Neural cell (in vitro differentiated cells): ENCODE measurements around the gene UNC5A.

Source experiments
- CTCF ChIP-seq: fragments of 450-650 bp; IDR thresholded peaks from 2 replicates; pipeline ENCODE4 v1.5.1; 2014; ENCODE audit warnings: antibody characterized with exemption, mild to moderate bottlenecking, moderate library complexity; ENCODE audit not compliant: poor library complexity, severe bottlenecking
- EZH2 ChIP-seq: fragments of 200-600, 300-800 bp; shearing (Covaris generic), sonication (generic); IDR thresholded peaks from 2 replicates; pipeline ENCODE4 v1.6.1; 2014; ENCODE audit warnings: antibody characterized with exemption, low read length, borderline replicate concordance, mild to moderate bottlenecking; ENCODE audit not compliant: insufficient read depth, poor library complexity, severe bottlenecking
- TF ChIP-seq, protein P1 (sequence below): IDR thresholded peaks from 2 replicates; pipeline ENCODE4 v1.6.1; 2012; ENCODE audit warnings: borderline replicate concordance

DNA sequence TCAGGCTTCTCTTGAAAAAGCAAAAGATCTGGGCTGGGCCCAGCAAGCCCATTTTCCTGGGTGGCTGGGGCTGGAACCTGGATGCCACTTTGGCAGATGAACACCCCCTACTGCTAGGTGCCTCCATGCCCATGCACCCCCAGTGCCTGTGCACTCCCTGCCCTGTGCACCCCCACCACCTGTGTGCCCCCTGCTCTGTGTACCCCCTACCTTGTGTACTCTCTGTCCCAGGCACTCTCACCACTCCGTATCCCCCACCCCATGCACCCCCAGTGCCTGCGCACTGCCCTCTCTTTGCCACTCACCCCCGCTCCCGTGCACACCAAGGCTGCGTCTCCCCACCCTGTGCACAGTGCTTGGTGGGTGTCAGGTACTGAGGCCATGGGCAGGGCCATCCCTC lies 14.2 kb downstream of the UNC5A start:
- TF ChIP-seq CTCF (no peak), EZH2 (no peak)
- TF ChIP-seq, protein P1, sequence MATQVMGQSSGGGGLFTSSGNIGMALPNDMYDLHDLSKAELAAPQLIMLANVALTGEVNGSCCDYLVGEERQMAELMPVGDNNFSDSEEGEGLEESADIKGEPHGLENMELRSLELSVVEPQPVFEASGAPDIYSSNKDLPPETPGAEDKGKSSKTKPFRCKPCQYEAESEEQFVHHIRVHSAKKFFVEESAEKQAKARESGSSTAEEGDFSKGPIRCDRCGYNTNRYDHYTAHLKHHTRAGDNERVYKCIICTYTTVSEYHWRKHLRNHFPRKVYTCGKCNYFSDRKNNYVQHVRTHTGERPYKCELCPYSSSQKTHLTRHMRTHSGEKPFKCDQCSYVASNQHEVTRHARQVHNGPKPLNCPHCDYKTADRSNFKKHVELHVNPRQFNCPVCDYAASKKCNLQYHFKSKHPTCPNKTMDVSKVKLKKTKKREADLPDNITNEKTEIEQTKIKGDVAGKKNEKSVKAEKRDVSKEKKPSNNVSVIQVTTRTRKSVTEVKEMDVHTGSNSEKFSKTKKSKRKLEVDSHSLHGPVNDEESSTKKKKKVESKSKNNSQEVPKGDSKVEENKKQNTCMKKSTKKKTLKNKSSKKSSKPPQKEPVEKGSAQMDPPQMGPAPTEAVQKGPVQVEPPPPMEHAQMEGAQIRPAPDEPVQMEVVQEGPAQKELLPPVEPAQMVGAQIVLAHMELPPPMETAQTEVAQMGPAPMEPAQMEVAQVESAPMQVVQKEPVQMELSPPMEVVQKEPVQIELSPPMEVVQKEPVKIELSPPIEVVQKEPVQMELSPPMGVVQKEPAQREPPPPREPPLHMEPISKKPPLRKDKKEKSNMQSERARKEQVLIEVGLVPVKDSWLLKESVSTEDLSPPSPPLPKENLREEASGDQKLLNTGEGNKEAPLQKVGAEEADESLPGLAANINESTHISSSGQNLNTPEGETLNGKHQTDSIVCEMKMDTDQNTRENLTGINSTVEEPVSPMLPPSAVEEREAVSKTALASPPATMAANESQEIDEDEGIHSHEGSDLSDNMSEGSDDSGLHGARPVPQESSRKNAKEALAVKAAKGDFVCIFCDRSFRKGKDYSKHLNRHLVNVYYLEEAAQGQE = no peak
